Measurements from ENCODE around the gene YAP1. TPM values are rescaled to one million over a fixed set of nuclear protein-coding genes. Genes with fewer than 3 reads are reported as not detected.

The YAP1 gene
- total and polyA plus RNA-seq, 4 donors = 3.7 to 65.6 (median 18.3) TPM

DNA sequence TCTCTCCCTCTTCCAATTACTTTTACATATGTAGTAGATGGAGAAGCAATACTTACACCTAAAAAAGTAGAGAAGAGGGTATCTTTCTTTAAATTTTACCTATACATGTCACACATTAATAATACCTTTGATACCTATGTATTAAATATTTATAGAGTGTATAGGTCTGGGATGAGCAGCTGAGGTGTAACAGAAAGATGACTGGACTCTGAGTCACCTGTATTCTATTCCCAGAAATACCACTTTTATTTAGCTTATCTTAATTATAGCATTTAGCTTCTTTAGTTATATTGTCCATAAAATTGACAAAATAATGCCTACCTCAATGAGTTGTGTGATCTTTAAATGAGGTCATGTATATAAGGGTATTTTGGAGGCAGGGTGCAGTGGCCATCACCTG lies 30.6 kb upstream of the YAP1 start:
- DNase-seq (ENCODE audit: low spot score) = no peak
- H3K36me3 ChIP-seq (ENCODE audit: control insufficient read depth in 4 of 4, insufficient read depth in 3 of 4, low read depth in 1 of 4, low read length in 3 of 4) = no peaks in the 10 kb centered on the region
- H3K4me3 ChIP-seq (ENCODE audit: low read depth in 1 of 3, low read length in 3 of 3) = no peak overlapping the region
- no peak overlapping the region for H3K9ac ChIP-seq (ENCODE audit: low read depth in 1 of 2, low read length in 2 of 2)
- no peaks in the 10 kb centered on the region for H3K27me3 ChIP-seq (ENCODE audit: control insufficient read depth in 4 of 4, insufficient read depth in 4 of 4, low read length in 3 of 4)
- no peak overlapping the region for H3K27ac ChIP-seq (ENCODE audit: low read depth in 1 of 2, low read length in 2 of 2)
- no peaks in the 10 kb centered on the region for H3K4me1 ChIP-seq (ENCODE audit: control insufficient read depth in 4 of 4, insufficient read depth in 4 of 4, low read length in 3 of 4)
- no peak for TF ChIP-seq HNF4A (conservative IDR thresholded peaks at IDR 0.05)
- TF ChIP-seq RAD21 (IDR thresholded peaks at IDR 0.05) = no peak
- TF ChIP-seq, protein P1, sequence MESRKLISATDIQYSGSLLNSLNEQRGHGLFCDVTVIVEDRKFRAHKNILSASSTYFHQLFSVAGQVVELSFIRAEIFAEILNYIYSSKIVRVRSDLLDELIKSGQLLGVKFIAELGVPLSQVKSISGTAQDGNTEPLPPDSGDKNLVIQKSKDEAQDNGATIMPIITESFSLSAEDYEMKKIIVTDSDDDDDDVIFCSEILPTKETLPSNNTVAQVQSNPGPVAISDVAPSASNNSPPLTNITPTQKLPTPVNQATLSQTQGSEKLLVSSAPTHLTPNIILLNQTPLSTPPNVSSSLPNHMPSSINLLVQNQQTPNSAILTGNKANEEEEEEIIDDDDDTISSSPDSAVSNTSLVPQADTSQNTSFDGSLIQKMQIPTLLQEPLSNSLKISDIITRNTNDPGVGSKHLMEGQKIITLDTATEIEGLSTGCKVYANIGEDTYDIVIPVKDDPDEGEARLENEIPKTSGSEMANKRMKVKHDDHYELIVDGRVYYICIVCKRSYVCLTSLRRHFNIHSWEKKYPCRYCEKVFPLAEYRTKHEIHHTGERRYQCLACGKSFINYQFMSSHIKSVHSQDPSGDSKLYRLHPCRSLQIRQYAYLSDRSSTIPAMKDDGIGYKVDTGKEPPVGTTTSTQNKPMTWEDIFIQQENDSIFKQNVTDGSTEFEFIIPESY (IDR thresholded peaks at IDR 0.05) = no peak
- TF ChIP-seq YY1 (IDR thresholded peaks at IDR 0.05) = no peak
- no peak for TF ChIP-seq NR2F2 (IDR thresholded peaks at IDR 0.05)
- no peak for TF ChIP-seq RXRA (IDR thresholded peaks at IDR 0.05)
- TF ChIP-seq, protein P2, sequence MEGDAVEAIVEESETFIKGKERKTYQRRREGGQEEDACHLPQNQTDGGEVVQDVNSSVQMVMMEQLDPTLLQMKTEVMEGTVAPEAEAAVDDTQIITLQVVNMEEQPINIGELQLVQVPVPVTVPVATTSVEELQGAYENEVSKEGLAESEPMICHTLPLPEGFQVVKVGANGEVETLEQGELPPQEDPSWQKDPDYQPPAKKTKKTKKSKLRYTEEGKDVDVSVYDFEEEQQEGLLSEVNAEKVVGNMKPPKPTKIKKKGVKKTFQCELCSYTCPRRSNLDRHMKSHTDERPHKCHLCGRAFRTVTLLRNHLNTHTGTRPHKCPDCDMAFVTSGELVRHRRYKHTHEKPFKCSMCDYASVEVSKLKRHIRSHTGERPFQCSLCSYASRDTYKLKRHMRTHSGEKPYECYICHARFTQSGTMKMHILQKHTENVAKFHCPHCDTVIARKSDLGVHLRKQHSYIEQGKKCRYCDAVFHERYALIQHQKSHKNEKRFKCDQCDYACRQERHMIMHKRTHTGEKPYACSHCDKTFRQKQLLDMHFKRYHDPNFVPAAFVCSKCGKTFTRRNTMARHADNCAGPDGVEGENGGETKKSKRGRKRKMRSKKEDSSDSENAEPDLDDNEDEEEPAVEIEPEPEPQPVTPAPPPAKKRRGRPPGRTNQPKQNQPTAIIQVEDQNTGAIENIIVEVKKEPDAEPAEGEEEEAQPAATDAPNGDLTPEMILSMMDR (IDR thresholded peaks at IDR 0.05; ENCODE audit: low read depth, low read length, missing input control) = no peak
- TF ChIP-seq EGR1 (IDR thresholded peaks at IDR 0.05; ENCODE audit: low read depth in 2 of 2) = no peak
- TF ChIP-seq GABPA (IDR thresholded peaks at IDR 0.05 in 1 of 2, conservative IDR thresholded peaks at IDR 0.05 in 1 of 2) = no peak
- TF ChIP-seq HNF4G (IDR thresholded peaks at IDR 0.05) = no peak
- TF ChIP-seq, protein P3, sequence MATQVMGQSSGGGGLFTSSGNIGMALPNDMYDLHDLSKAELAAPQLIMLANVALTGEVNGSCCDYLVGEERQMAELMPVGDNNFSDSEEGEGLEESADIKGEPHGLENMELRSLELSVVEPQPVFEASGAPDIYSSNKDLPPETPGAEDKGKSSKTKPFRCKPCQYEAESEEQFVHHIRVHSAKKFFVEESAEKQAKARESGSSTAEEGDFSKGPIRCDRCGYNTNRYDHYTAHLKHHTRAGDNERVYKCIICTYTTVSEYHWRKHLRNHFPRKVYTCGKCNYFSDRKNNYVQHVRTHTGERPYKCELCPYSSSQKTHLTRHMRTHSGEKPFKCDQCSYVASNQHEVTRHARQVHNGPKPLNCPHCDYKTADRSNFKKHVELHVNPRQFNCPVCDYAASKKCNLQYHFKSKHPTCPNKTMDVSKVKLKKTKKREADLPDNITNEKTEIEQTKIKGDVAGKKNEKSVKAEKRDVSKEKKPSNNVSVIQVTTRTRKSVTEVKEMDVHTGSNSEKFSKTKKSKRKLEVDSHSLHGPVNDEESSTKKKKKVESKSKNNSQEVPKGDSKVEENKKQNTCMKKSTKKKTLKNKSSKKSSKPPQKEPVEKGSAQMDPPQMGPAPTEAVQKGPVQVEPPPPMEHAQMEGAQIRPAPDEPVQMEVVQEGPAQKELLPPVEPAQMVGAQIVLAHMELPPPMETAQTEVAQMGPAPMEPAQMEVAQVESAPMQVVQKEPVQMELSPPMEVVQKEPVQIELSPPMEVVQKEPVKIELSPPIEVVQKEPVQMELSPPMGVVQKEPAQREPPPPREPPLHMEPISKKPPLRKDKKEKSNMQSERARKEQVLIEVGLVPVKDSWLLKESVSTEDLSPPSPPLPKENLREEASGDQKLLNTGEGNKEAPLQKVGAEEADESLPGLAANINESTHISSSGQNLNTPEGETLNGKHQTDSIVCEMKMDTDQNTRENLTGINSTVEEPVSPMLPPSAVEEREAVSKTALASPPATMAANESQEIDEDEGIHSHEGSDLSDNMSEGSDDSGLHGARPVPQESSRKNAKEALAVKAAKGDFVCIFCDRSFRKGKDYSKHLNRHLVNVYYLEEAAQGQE (IDR thresholded peaks at IDR 0.05) = no peak
- no peak for TF ChIP-seq SP1 (IDR thresholded peaks at IDR 0.05)
- TF ChIP-seq TAF1 (conservative IDR thresholded peaks at IDR 0.05) = no peak
- TF ChIP-seq FOXA1 (IDR thresholded peaks at IDR 0.05) = no peak
- TF ChIP-seq, protein P4, sequence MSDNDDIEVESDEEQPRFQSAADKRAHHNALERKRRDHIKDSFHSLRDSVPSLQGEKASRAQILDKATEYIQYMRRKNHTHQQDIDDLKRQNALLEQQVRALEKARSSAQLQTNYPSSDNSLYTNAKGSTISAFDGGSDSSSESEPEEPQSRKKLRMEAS (IDR thresholded peaks at IDR 0.05) = no peak
- TF ChIP-seq, protein P5, sequence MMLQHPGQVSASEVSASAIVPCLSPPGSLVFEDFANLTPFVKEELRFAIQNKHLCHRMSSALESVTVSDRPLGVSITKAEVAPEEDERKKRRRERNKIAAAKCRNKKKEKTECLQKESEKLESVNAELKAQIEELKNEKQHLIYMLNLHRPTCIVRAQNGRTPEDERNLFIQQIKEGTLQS (IDR thresholded peaks at IDR 0.05) = no peak
- no peak for TF ChIP-seq FOXA2 (IDR thresholded peaks at IDR 0.05)
- TF ChIP-seq JUND (IDR thresholded peaks at IDR 0.05) = no peak
- no peaks in the 10 kb centered on the region for H3K9me3 ChIP-seq (ENCODE audit: control insufficient read depth in 4 of 4, low read length in 3 of 4)

Data from liver (tissue), 9 donors.